GM19452 (cell line): Measurements from ENCODE around the gene FECH.
"Not testable (repeated sequence)": the region's sequence is repeated elsewhere in the genome, so short reads cannot be mapped to it uniquely, and the experiment has no call there.

Source experiments
- ATAC-seq: cut with Tn5 transposase; IDR thresholded peaks from one replicate; pipeline ENCODE4 v1.9.1; 2021; ENCODE audit not compliant: unreplicated experiment

FECH gene

DNA sequence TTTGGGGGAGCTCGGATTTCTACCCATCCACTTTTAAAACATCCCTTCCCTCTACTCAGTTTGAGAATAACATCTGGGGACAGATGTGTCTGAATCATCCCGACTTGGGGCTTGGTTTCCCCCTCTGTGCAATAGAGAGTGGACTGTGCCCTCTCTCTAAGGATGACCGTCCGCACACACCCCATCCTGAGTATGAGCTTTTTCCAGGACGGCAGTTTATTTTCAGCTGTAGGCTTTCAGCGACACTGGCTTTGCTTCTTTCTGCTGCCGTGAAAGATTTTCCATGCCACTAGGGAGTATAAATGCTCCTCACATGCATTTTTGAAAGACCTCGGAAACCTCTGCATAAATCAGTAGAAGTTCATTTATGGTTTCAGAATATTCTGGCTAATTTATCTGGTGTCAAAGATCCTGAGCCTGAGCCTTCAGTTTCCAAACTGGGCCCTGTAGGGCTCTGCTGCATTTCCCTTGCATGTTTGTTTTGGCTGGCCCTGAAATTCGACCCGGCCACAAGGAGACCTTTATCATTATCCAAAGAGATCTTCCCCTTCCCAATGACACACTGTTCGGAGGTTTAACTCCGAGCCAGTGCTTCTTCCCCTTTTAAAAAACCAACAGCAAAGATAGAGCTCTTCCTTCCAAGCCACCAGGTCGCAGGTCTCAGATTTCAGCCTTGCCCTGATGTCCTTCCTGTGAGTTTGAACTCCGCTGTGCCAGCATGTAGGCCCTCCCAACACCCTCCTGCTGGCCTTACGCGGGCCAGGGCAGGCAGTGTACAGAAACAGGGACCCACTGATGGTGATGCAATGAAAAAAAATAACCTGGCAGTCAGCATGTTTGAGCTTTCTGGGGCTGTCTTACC, 53.3 kb downstream of the FECH start:
- no peak for ATAC-seq

GRCh38 chr18:57529151-57529550, 57.4 kb downstream of the FECH start:
- no peak for ATAC-seq

DNA sequence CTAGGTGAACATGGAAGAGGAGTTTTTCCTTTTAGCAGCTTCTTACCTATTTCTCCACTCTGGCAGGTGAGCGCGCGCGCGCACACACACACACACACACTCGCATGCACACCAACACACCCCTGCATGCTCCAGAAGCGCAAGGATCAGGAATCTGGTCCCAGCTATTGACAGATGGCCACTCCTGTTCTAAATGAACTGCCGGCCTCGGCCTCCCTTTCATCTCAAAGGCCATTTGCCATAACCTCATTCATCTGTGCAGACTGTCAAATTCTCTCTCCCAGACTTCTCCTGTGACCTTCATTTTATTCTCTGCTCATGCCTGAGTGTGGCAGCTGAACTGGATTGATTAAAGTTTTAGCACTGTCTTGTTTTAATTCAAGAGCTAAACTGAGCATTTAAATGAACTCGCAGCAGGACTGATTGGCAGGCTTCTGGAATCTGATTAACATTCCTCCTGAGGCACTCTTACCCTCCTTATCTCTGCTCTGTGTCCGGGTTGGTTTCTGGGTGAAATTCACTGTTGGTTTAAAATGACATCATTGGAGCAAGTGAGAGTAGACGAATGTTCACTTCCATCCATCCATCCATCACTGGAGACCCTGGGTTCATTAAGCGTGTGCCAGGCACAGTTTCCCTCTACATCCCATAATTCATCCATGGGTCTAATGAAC, 58.8 kb downstream of the FECH start:
- no peak for ATAC-seq

- ATAC-seq, result no peak
Measured at GRCh38 chr18:57523171-57523956, 63.1 kb downstream of the FECH start.

DNA sequence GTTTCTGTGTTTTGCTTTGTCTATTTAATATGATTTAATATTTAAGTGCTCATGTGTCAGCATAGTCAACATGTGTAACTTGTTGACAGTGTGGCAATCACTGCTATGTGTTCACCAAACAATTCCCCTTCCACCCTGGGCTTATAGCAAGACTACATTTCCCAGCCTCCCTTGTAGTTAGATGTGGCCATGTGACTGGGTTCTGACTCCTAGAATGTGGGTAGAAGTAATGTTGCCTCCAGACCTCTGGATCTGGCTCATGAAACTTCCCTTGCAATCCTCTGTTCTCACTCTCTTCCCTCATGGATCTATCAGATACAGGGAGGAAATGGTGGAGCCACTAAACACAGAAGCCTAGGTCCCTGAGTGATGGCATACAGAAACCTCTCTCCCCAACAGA, 64.2 kb downstream of the FECH start:
- ATAC-seq, result not testable (repeated sequence)

GRCh38 chr18:57519668-57520424, 66.7 kb downstream of the FECH start:
- ATAC-seq, result no peak

- no peak for ATAC-seq
Measured at GRCh38 chr18:57518533-57518932, 68.0 kb downstream of the FECH start.

- ATAC-seq, result no peak
Measured at GRCh38 chr18:57516056-57516455, 70.4 kb downstream of the FECH start.

GRCh38 chr18:57505231-57505630, 81.3 kb downstream of the FECH start:
- no peak for ATAC-seq

DNA sequence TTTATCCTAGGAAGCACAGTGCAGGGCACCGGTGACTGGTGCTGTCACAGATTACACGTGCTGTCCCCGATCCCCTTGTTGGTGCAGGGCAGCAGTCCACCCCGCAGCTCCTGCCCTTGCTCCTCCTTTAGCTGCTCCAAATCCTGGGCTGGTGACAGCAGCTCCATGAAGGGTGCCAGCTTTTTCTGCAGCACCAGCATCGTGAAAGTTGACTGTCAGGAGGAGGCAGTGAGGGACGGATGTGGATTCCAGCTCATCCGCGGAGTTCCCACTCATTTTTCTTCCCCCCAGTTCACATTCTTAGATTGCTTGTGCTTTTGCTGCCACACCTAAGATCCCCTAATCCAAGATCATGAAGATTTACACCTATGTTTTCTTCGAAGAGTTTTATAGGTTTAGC, 83.9 kb downstream of the FECH start:
- ATAC-seq, result no peak

DNA sequence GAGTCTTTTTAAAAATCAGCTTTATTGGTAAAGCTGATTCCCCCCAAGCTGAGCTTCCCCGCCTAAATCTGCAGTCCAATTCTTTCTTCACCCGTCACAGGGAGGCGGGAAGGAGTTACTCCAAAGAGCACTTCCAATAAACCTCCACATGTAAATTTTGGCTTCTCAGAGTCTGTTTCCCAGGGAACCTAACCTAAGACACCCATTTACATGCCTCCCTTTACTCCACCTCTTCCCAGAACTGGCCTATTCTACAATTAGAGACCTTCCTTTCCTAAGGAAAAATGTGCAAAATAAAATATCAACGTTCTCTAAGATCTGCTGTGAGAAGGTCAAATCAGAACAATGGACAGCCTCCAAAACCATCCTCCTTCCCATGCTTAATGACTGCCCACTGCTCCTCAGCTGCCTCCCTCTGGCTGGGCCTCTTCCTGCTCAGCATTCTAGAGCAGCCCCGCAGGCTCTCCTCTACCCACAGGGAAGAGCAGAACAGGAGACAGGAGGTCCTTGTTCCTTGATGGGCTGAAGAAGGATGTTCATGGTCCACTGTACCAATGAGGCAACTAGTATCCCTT, 87.7 kb downstream of the FECH start:
- no peak for ATAC-seq
